Prostate gland (tissue), 2 donors: Measurements from ENCODE around the gene CYTIP.

Source experiments
- CTCF ChIP-seq, 4 experiments: fragments of 200-600 bp in 2 of 4; fragments of 450-650 bp in 2 of 4; sonication (generic) in 2 of 4; IDR thresholded peaks; 1 replicate in 3 of 4; 2 replicates in 1 of 4; pipeline ENCODE4 v1.5.1; 2016 to 2019; ENCODE audit warnings: antibody characterized with exemption in 4 of 4, mild to moderate bottlenecking in 2 of 4, moderate library complexity in 2 of 4
- POLR2A ChIP-seq: fragments of 450-650 bp; IDR thresholded peaks from one replicate; pipeline ENCODE4 v1.6.1; 2016; ENCODE audit warnings: antibody characterized with exemption, mild to moderate bottlenecking

GRCh38 chr2:157415591-157416101 lies 28.2 kb downstream of the CYTIP start:
- no peak for TF ChIP-seq CTCF (IDR thresholded peaks at IDR 0.05)
- no peak for TF ChIP-seq POLR2A
